ENCODE data around the gene MYOCD.

Gene MYOCD

GRCh38 chr17:12745486-12745885, 79.8 kb downstream of the MYOCD start:
- DNase-seq (ENCODE audit: low spot score) = no peak

GRCh38 chr17:12756786-12757185, 91.1 kb downstream of the MYOCD start:
- no peak for DNase-seq (ENCODE audit: low spot score)

- no peak for DNase-seq (ENCODE audit: low spot score)
Observed at GRCh38 chr17:12759090-12759489, 93.4 kb downstream of the MYOCD start.

GRCh38 chr17:12765548-12765947, 99.9 kb downstream of the MYOCD start:
- peak; percentile 67 for DNase-seq (ENCODE audit: low spot score)

GRCh38 chr17:12768255-12768654, 102.6 kb downstream of the MYOCD start:
- no peak for DNase-seq (ENCODE audit: low spot score)

- DNase-seq (ENCODE audit: low spot score) = no peak
Observed at GRCh38 chr17:12769981-12770380, 104.3 kb downstream of the MYOCD start.

- DNase-seq (ENCODE audit: low spot score) = no peak
Observed at GRCh38 chr17:12773153-12773552, 107.5 kb downstream of the MYOCD start.

- DNase-seq (ENCODE audit: low spot score) = no peak
Observed at GRCh38 chr17:12789075-12789480, 123.4 kb downstream of the MYOCD start.

GRCh38 chr17:12789481-12790248, 124.0 kb downstream of the MYOCD start, which contains the start of gene ARHGAP44:
TSS of gene ARHGAP44 (plus strand) at chr17:12789498. CDS start at chr17:12789839, 341 bp downstream.
- peak; percentile 89 for DNase-seq (ENCODE audit: low spot score)

- no peak for DNase-seq (ENCODE audit: low spot score)
Observed at GRCh38 chr17:12790249-12791106, 124.8 kb downstream of the MYOCD start.

GRCh38 chr17:12794919-12795532, 129.3 kb downstream of the MYOCD start:
- no peak for DNase-seq (ENCODE audit: low spot score)

GRCh38 chr17:12800855-12801365, 135.2 kb downstream of the MYOCD start:
- no peak for DNase-seq (ENCODE audit: low spot score)

- no peak for DNase-seq (ENCODE audit: low spot score)
Observed at GRCh38 chr17:12806630-12807029, 140.9 kb downstream of the MYOCD start.

GRCh38 chr17:12808723-12809122, 143.0 kb downstream of the MYOCD start:
- no peak for DNase-seq (ENCODE audit: low spot score)

GRCh38 chr17:12812877-12813276, 147.2 kb downstream of the MYOCD start:
- no peak for DNase-seq (ENCODE audit: low spot score)

GRCh38 chr17:12813664-12814063, 148.0 kb downstream of the MYOCD start:
- DNase-seq (ENCODE audit: low spot score) = no peak

- no peak for DNase-seq (ENCODE audit: low spot score)
Observed at GRCh38 chr17:12814718-12815117, 149.0 kb downstream of the MYOCD start.

GRCh38 chr17:12815642-12816141, 150.0 kb downstream of the MYOCD start:
- DNase-seq (ENCODE audit: low spot score) = no peak

Measured in AG08396 (cell line).